WI38 (cell line): ENCODE measurements around the gene BDH1.
"Not testable (repeated sequence)": the region's sequence is repeated elsewhere in the genome, so short reads cannot be mapped to it uniquely, and the experiment has no call there.

Experiments
- H3K4me3 ChIP-seq: 2 replicates; pipeline ENCODE4 v1.5.1; 2011; ENCODE audit warnings: low read depth, mild to moderate bottlenecking, control low read depth, low read length
- CTCF ChIP-seq: IDR thresholded peaks from 2 replicates; pipeline ENCODE4 v1.5.1; 2012; ENCODE audit warnings: low read depth, mild to moderate bottlenecking, control low read depth, low read length

Gene BDH1

GRCh38 chr3:197597335-197597734 lies 41.6 kb upstream of the BDH1 start:
- TF ChIP-seq CTCF, result no peak
- H3K4me3 ChIP-seq, result no peak overlapping the region

GRCh38 chr3:197595470-197596185 lies 39.9 kb upstream of the BDH1 start:
- no peak for TF ChIP-seq CTCF
- H3K4me3 ChIP-seq, result no peak overlapping the region

- no peak for TF ChIP-seq CTCF
- no peak overlapping the region for H3K4me3 ChIP-seq
Measured at GRCh38 chr3:197593046-197593380, 37.2 kb upstream of the BDH1 start.

- TF ChIP-seq CTCF, result no peak
- no peak overlapping the region for H3K4me3 ChIP-seq
Measured at GRCh38 chr3:197592361-197593045, 36.7 kb upstream of the BDH1 start.

GRCh38 chr3:197591816-197592215 lies 36.0 kb upstream of the BDH1 start:
- no peak for TF ChIP-seq CTCF
- H3K4me3 ChIP-seq, result no peak overlapping the region

- no peak overlapping the region for H3K4me3 ChIP-seq
- TF ChIP-seq CTCF, result no peak
Measured at GRCh38 chr3:197590313-197590962, 34.7 kb upstream of the BDH1 start.

- no peak for TF ChIP-seq CTCF
- no peak overlapping the region for H3K4me3 ChIP-seq
Measured at GRCh38 chr3:197589545-197589944, 33.8 kb upstream of the BDH1 start.

- H3K4me3 ChIP-seq, result not testable (repeated sequence)
Measured at GRCh38 chr3:197586768-197587167, 31.0 kb upstream of the BDH1 start.
